Measurements from ENCODE around the gene FMN2.

GRCh38 chr1:240055936-240056335 is 35.7 kb upstream of the FMN2 start:
- TF ChIP-seq BCL6B (tag by site-specific recombination; IDR thresholded peaks at IDR 0.05) = no peak
- TF ChIP-seq CTCF (tag by site-specific recombination; IDR thresholded peaks at IDR 0.05) = no peak
- no peak for TF ChIP-seq TCF7L2 (IDR thresholded peaks at IDR 0.05; ENCODE audit: borderline replicate concordance, low read depth, low read length)
- TF ChIP-seq ZNF132 (tag by site-specific recombination; IDR thresholded peaks at IDR 0.05; ENCODE audit: borderline replicate concordance) = no peak
- no peak for TF ChIP-seq ZNF146 (tag by site-specific recombination; IDR thresholded peaks at IDR 0.05)
- TF ChIP-seq HOXD13 (CRISPR knock-in tag; IDR thresholded peaks at IDR 0.05; ENCODE audit: borderline replicate concordance) = no peak
- TF ChIP-seq ZBTB17 (tag by site-specific recombination; IDR thresholded peaks at IDR 0.05) = no peak
- TF ChIP-seq ZNF24 (tag by site-specific recombination; IDR thresholded peaks at IDR 0.05) = no peak
- TF ChIP-seq SCRT2 (tag by site-specific recombination; IDR thresholded peaks at IDR 0.05) = no peak
- no peak for TF ChIP-seq ZBTB7A (tag by site-specific recombination; IDR thresholded peaks at IDR 0.05; ENCODE audit: low read depth)
- no peak for TF ChIP-seq ZNF121 (tag by site-specific recombination; IDR thresholded peaks at IDR 0.05)
- TF ChIP-seq ZNF792 (tag by site-specific recombination; IDR thresholded peaks at IDR 0.05) = no peak
- TF ChIP-seq YY1 (tag by site-specific recombination; IDR thresholded peaks at IDR 0.05) = no peak
